ENCODE data around the gene TMEM116.

TMEM116 gene

GRCh38 chr12:112005419-112006395 is 7.3 kb downstream of the TMEM116 start:
- H3K36me3 ChIP-seq (ENCODE audit: control insufficient read depth in 2 of 2, insufficient read depth in 1 of 2, low read length in 2 of 2) = no peaks in the 10 kb centered on the region; a peak in 1 of 3 replicates
- 0 out of 2 replicates have a peak, but pooled peaks have one; percentile 36 for TF ChIP-seq SP3 (tag by site-specific recombination; IDR thresholded peaks at IDR 0.05)
- peak; percentile 29; the same call in 1 of the 2 replicates for TF ChIP-seq PATZ1 (tag by site-specific recombination; IDR thresholded peaks at IDR 0.05)
- TF ChIP-seq ZEB2 (tag by site-specific recombination; IDR thresholded peaks at IDR 0.05) = 0 out of 2 replicates have a peak, but pooled peaks have one; percentile 41
- TF ChIP-seq ZNF510 (tag by site-specific recombination; IDR thresholded peaks at IDR 0.05; ENCODE audit: insufficient replicate concordance) = no peak
- peak; percentile 95 for TF ChIP-seq SCRT2 (tag by site-specific recombination; IDR thresholded peaks at IDR 0.05)
- TF ChIP-seq KLF8 (tag by site-specific recombination; IDR thresholded peaks at IDR 0.05) = peak; percentile 74
- peak; percentile 77 for TF ChIP-seq ZNF366 (tag by site-specific recombination; conservative IDR thresholded peaks at IDR 0.05)
- TF ChIP-seq ZNF548 (tag by site-specific recombination; IDR thresholded peaks at IDR 0.05) = no peak
- no peak for TF ChIP-seq ZNF341 (tag by site-specific recombination; IDR thresholded peaks at IDR 0.05; ENCODE audit: low read depth)
- TF ChIP-seq YY1 (tag by site-specific recombination; IDR thresholded peaks at IDR 0.05) = no peak
- peak; percentile 96 for TF ChIP-seq ZBTB17 (tag by site-specific recombination; IDR thresholded peaks at IDR 0.05)
- TF ChIP-seq ZNF449 (tag by site-specific recombination; IDR thresholded peaks at IDR 0.05) = no peak
- TF ChIP-seq ZNF791 (tag by site-specific recombination; IDR thresholded peaks at IDR 0.05) = no peak
- TF ChIP-seq PRDM1 (tag by site-specific recombination; IDR thresholded peaks at IDR 0.05) = peak; percentile 97
- peak; percentile 84 for TF ChIP-seq SCRT1 (tag by site-specific recombination; IDR thresholded peaks at IDR 0.05; ENCODE audit: borderline replicate concordance)
- peak; percentile 27 for TF ChIP-seq ZNF335 (tag by site-specific recombination; conservative IDR thresholded peaks at IDR 0.05)
- TF ChIP-seq ZBTB26 (tag by site-specific recombination; optimal IDR thresholded peaks at IDR 0.05) = no peak
- TF ChIP-seq ZNF302 (tag by site-specific recombination; IDR thresholded peaks at IDR 0.05; ENCODE audit: low read depth) = no peak
- no peak for TF ChIP-seq ZNF426 (tag by site-specific recombination; IDR thresholded peaks at IDR 0.05)
- TF ChIP-seq ZNF785 (tag by site-specific recombination; IDR thresholded peaks at IDR 0.05) = no peak
- TF ChIP-seq ZNF174 (tag by site-specific recombination; IDR thresholded peaks at IDR 0.05) = no peak
- TF ChIP-seq ZXDB (tag by site-specific recombination; IDR thresholded peaks at IDR 0.05) = 0 out of 2 replicates have a peak, but pooled peaks have one; percentile 48
- TF ChIP-seq ZNF600 (tag by site-specific recombination; IDR thresholded peaks at IDR 0.05) = 0 out of 2 replicates have a peak, but pooled peaks have one; percentile 28
- no peak for TF ChIP-seq ZNF140 (tag by site-specific recombination; IDR thresholded peaks at IDR 0.05)
- 0 out of 2 replicates have a peak, but pooled peaks have one; percentile 16 for TF ChIP-seq ZNF362 (tag by site-specific recombination; IDR thresholded peaks at IDR 0.05)
- no peak for TF ChIP-seq ZNF629 (tag by site-specific recombination; IDR thresholded peaks at IDR 0.05)
- TF ChIP-seq PRDM10 (tag by site-specific recombination; IDR thresholded peaks at IDR 0.05) = peak; percentile 46; the same call in 1 of the 2 replicates
- no peak for TF ChIP-seq ZNF184 (tag by site-specific recombination; IDR thresholded peaks at IDR 0.05)
- peaks cover 14% of the 10 kb centered on the region for H3K4me1 ChIP-seq (ENCODE audit: control insufficient read depth, insufficient read depth, low read length)
- no peak overlapping the region for H3K4me3 ChIP-seq (ENCODE audit: low read depth, low read length)
- ChIA-PET POLR2A (interaction anchor here (1.2 kb wide), 1 partner anchor 8 kb away, joined by 10 read pairs; the partner anchor contains the start of genes ERP29 and TMEM116), CTCF (no interaction called here)
- no peak overlapping the region for H3K27ac ChIP-seq (ENCODE audit: extremely low read depth, low read depth, low read length)
- H3K9me3 ChIP-seq (ENCODE audit: control insufficient read depth, insufficient read depth, low read depth, low read length) = no peaks in the 10 kb centered on the region

Data from HEK293 (cell line).